ENCODE data around the gene FOXA3. TPM values are rescaled to one million over a fixed set of nuclear protein-coding genes. Genes with fewer than 3 reads are reported as not detected.

FOXA3 gene
- total RNA-seq, 1 experiment from 2014 or later, result 22.2 TPM

DNA sequence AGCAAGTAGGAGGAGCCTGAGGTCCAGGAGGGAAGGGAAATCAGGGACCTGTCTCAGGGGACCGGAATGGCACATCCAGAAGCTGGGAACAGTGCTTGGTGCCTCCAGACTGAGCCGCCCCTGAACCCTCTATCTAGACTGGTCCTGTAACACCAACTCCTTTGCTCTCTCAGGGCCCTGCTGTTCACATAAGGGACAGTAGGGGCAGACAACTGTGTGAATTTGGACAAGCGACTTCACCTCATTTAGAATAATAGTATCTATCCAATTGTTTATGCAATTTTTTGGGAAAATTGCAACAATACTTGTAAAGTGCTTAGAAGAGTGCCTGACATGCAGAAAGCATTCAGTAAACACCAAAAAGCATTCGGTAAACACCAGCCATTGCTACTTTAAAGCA is 15.2 kb upstream of the FOXA3 start:
- H2AK5ac ChIP-seq (ENCODE audit: insufficient read length, low read length), result no peak overlapping the region
- no peak overlapping the region for H3K18ac ChIP-seq (ENCODE audit: insufficient read length, low read depth, low read length)
- DNase-seq, result no peak

More for the DNA sequence above, 15.2 kb upstream of the FOXA3 start:
- H4K8ac ChIP-seq (replicated peaks; ENCODE audit: insufficient read length, low read depth, low read length), result no peak overlapping the region
- H4K5ac ChIP-seq (ENCODE audit: insufficient read length, low read depth, low read length), result no peak overlapping the region
- H3K14ac ChIP-seq (ENCODE audit: insufficient read depth, low read length), result no peak overlapping the region
- H2BK20ac ChIP-seq (ENCODE audit: low read depth, low read length, poor library complexity, severe bottlenecking), result no peak overlapping the region
- H3K9ac ChIP-seq (ENCODE audit: extremely low read depth, insufficient read length, low read length), result no peak overlapping the region
- no peak overlapping the region for H2BK5ac ChIP-seq (ENCODE audit: insufficient read length, low read length)
- H3K27me3 ChIP-seq (ENCODE audit: insufficient read depth, low read length), result no peaks in the 10 kb centered on the region
- no peak overlapping the region for H3K27ac Mint-ChIP-seq
- H2BK120ac ChIP-seq (ENCODE audit: low read depth, low read length, poor library complexity, severe bottlenecking), result no peak overlapping the region
- no peak overlapping the region for H3K4me3 Mint-ChIP-seq
- H3K27me3 Mint-ChIP-seq (ENCODE audit: low read depth), result no peaks in the 10 kb centered on the region
- H3K36me3 Mint-ChIP-seq (ENCODE audit: insufficient read depth in 1 of 3, low read depth in 3 of 3), result peaks cover 54 to 90% (median 76%) of the 10 kb centered on the region in 3 experiments
- no peaks in the 10 kb centered on the region for H3K79me1 ChIP-seq (ENCODE audit: insufficient read depth, low read depth, low read length, poor library complexity, severe bottlenecking)
- H3K23ac ChIP-seq (ENCODE audit: insufficient read length, low read depth, low read length), result no peak overlapping the region
- no peaks in the 10 kb centered on the region for H3K4me1 ChIP-seq (ENCODE audit: insufficient read depth, low read length)
- no peak overlapping the region for H3K27ac ChIP-seq (ENCODE audit: insufficient read length, low read depth, low read length)
- no peak overlapping the region for H2AFZ ChIP-seq (ENCODE audit: low read length)
- no peak overlapping the region for H3T11ph ChIP-seq (ENCODE audit: low read length)
- H3K9me3 ChIP-seq (ENCODE audit: control insufficient read depth, low read depth, low read length), result no peaks in the 10 kb centered on the region
- H3K4me2 ChIP-seq (ENCODE audit: insufficient read depth, insufficient read length, low read length), result no peak overlapping the region
- no peak overlapping the region for H3K4ac ChIP-seq (ENCODE audit: low read depth, low read length)
- no peaks in the 10 kb centered on the region for H4K20me1 ChIP-seq (ENCODE audit: control insufficient read depth, insufficient read depth, insufficient read length)
- H3K9me3 Mint-ChIP-seq, result no peaks in the 10 kb centered on the region
- no peak overlapping the region for H2BK12ac ChIP-seq (ENCODE audit: insufficient read length, low read depth, low read length)
- no peak overlapping the region for H2BK15ac ChIP-seq (ENCODE audit: low read depth, low read length)
- no peak overlapping the region for H3K56ac ChIP-seq (ENCODE audit: insufficient read length, low read depth, low read length)
- TF ChIP-seq, protein P1, sequence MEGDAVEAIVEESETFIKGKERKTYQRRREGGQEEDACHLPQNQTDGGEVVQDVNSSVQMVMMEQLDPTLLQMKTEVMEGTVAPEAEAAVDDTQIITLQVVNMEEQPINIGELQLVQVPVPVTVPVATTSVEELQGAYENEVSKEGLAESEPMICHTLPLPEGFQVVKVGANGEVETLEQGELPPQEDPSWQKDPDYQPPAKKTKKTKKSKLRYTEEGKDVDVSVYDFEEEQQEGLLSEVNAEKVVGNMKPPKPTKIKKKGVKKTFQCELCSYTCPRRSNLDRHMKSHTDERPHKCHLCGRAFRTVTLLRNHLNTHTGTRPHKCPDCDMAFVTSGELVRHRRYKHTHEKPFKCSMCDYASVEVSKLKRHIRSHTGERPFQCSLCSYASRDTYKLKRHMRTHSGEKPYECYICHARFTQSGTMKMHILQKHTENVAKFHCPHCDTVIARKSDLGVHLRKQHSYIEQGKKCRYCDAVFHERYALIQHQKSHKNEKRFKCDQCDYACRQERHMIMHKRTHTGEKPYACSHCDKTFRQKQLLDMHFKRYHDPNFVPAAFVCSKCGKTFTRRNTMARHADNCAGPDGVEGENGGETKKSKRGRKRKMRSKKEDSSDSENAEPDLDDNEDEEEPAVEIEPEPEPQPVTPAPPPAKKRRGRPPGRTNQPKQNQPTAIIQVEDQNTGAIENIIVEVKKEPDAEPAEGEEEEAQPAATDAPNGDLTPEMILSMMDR (conservative IDR thresholded peaks at IDR 0.05), result peak; percentile 55
- no peaks in the 10 kb centered on the region for H3K4me1 Mint-ChIP-seq
- H3K79me2 ChIP-seq (ENCODE audit: insufficient read depth, low read length), result no peaks in the 10 kb centered on the region
- no peak overlapping the region for H4K91ac ChIP-seq (ENCODE audit: insufficient read length, low read depth, low read length)
- WGBS (ENCODE audit: extremely low coverage, insufficient read length, low lambda C conversion rate), result no CpG with 5 or more reads among the region's 4 CpGs
- H3K23me2 ChIP-seq (ENCODE audit: insufficient read length, low read depth, low read length, poor library complexity, severe bottlenecking), result no peaks in the 10 kb centered on the region
